ENCODE data around the gene DPP6.

Gene DPP6

DNA sequence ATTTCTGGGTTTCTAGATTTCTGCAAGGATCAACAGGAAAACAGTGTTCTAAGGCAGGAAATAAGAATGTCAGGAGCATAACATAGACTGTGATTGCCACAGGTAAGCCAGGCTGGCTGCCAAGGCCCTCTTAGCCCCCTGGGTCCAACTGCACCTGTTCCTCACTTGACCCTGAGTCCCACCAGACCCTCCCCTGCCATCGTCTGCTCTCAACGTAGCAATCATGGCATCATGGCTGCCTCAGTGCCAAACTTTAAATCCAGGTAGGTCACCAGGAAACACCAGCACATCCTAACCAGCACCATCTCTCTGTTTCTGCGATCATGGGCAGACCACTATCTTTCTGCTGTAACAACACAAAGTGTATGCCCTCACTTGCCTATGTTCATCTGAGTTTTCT lies 683.6 kb downstream of the DPP6 start:
- no peak for DNase-seq

- DNase-seq: no peak
Measured at GRCh38 chr7:154736389-154736788, 684.2 kb downstream of the DPP6 start.

DNA sequence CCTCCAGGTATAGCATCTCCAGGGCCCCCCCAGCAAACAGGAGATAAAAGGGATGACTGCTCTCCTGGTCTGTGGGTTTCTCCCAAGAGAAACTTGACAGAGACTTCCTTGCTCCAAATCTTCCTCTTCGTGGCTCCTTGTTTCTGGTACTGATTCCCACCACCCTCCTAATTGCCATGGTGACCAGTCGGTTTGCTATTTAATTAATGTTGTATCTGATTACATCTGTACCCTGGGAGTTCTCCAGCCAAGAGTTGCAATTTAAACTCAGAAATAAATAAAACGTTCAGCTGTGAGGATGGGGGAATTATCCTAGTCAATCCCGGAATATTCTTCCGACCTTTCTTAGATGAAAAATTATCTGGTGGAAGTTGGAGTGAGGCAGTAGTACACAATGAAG lies 686.0 kb downstream of the DPP6 start:
- DNase-seq: no peak

DNA sequence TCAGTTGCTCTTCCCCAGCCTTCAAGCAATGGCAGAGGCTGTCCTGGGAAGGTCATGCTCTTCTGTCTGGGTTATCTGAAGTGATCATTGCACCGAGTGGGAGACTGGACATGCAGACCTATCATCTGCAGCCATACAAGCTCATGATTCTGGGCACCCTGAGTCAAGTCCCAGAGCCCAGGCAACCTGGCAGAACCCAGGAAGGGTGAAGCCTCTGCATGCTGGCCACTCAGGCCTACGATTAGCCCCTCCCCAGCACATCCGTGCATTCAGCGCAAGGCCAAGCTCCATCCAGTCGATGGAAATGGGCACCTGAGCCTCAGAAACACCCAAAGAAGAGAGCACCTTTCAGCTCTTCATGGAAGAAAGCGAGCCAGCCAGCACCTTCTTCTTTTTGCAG lies 688.9 kb downstream of the DPP6 start:
- DNase-seq: no peak

DNA sequence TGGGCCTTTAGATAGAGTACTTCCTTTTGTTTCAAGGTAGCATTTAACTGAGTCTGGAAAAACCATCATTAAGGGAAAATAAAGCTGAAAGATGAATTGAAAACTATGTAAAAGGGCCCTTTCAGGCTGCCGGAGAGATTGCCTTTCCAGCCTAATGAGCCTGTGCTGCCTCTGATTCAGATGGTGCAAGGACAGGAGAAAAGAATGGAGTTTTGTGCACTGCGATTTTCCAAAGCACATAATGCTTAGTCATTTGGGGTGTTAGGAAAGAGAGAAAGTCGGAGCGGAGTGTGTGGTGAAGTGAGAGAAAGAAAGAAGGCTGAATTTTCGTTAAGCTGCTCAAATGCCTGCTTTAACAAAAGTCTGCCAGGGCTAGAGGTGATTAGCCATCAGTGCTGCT lies 691.0 kb downstream of the DPP6 start:
- no peak for DNase-seq

GRCh38 chr7:154744256-154744860 lies 692.2 kb downstream of the DPP6 start:
- DNase-seq: peak; percentile 14 to 58 (median 32)

DNA sequence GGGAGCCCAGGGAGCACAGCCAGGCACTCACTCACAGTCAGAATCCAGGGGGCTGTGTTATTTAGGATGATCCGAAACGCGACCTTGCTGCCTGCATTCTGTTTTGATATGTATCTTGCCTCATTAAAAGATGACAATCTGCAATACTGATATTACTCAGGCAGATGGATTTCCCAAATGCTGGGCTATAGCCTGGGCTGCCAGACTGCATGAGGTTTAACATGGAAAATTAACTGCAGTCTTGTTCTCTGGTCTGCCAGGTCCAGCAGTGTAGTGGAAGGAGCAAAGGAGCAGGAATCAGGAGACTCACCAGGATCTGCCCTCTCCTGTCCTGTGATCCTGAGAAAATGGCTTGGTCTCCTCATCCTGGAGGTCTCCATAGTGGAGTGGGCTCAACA lies 692.7 kb downstream of the DPP6 start:
- DNase-seq: no peak

- DNase-seq: no peak
Measured at GRCh38 chr7:154746571-154747360, 694.6 kb downstream of the DPP6 start.

DNA sequence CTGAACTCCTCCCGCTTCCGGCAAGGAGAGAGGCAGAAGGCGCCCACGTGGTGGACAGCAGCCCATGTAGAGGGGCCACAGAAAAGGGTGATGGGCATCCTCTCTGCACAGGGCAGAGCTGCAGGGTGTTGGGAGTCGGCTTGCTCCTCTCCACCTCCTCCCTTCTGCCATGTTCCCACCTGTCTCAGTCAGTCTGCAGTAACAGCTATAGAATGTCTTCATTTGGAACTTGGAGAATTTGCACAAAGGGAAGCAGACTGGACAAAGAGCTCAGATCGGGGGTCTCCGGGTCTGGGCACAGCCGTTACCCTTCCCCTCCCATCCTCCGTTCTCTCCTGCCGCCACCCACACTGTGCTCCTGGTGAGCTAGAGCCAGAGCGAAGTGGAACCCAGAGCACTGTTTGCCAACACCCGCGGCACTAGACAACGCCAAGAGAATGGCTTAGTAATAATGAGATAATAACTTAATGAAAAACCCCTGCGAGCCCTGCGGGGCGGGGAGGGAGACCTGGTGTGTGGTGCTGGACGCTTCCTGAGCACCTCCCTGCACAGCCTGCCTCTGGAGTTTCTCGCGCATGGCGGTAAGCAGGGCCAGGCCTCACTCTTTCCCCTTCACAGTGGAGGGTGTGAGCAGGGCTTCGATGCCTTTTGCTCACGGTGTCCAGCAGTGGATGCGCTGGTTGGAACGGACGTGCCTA lies 696.0 kb downstream of the DPP6 start:
- DNase-seq: no peak

DNA sequence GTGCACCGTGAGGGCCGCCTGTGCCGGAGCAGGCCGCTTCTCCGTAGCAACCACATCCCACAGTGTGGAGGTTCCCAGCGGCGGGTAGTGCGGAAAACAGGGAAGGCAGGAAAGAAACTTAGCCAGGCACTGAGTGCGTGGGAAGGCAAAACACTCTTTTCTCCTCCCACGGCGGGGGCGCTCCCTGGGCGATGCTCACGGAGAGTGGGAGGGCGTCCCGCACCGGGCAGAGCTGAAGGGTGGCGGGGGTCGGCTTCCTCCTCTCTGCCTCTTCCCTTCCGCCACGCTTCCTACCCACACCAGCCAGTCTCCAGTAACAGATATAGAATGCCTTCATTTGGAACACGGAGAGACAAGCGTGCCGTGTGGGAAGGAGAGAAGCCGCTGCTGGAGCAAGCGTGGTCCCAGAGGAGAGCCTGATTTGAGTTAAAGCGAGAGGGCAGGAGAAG lies 698.2 kb downstream of the DPP6 start:
- DNase-seq: no peak

GRCh38 chr7:154753226-154753625 lies 701.0 kb downstream of the DPP6 start:
- DNase-seq: no peak

GRCh38 chr7:154757756-154758155 lies 705.6 kb downstream of the DPP6 start:
- DNase-seq: no peak

- DNase-seq: no peak
Measured at GRCh38 chr7:154759989-154760388, 707.8 kb downstream of the DPP6 start.

DNA sequence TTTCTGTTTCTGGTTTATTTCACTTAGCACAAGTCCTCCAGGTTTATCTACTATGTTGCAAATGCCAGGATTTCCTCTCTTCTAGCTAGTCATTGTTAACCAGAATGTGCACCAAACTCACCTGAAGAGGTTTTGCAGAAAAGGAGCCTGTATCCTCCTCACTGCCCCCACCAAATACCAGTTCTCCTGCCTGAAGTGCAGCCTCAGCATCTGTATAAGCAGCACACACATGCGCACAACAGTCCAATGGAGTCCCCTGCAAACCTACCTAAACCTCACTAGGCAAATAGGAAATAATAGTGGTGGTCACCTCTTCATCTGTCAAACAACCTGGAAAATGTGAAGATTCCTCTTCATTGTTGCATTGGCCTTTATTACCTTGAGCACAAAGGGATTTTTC lies 712.9 kb downstream of the DPP6 start:
- DNase-seq: no peak

DNA sequence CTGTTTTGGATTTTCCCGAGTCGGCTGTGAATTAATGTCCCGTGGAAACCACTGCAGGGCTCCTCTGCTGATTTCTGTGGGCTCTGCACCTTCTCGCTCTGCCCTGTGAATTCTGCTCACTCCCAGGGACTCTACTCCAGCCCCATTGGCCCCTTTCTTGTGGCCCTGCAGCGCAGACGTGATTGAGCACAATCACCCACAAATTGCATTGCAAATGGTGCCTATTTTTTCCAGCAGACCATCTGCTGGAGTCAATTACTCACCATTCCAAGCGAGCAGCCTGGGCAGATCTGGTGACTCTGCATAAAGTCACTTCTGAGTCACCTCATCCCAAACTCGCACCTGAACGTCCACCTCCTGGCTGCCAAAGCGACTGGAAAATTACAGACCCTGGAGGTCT lies 714.9 kb downstream of the DPP6 start:
- no peak for DNase-seq

DNA sequence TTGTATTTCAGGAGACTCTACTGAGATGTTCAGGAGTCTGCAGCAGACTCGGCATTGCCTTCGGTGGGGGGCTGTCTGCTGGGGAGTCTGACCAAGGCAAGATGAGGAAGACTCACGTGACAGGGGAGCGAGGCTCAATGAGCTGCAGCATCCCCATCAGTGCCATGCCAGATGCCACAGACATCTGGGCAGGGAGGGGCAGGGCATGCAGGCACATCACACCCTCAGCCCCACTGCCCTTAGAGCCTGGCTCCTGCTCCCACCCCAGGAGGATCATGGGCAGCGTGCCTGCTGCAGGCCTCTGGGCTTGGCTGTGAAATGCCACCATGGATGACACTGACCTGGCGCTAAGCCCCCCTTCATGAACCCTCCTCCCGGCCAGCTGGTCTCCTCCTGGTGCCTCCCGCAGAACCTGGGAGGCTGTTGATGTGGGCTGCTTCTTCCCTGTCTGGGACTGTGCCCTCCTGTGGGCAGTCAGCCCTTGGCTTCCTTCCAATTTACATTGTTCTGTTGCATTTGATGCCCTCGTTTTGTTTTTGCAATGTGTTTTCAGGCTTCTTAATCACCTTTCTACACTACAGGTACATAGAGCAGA lies 715.7 kb downstream of the DPP6 start:
- no peak for DNase-seq

DNA sequence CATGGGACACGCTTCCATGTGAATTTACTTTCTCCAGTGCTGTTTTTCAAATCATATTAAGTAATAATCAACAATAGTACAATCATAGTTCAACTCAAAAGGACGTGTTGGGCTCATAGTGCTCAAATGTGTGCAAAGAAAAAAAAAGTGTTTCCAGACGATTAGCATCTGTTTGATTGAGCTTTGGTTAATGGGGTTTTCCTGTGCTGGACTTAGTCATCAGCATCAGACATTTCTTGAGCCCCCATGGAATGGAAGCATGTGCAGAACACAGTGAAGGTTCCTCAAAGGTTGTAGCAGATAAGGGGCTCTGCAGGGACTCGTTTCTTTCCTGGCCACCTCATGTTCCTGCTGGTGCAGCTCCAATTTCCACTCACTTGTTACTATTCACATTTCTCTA lies 716.8 kb downstream of the DPP6 start:
- no peak for DNase-seq

GRCh38 chr7:154769527-154769926 lies 717.3 kb downstream of the DPP6 start:
- DNase-seq: no peak

DNA sequence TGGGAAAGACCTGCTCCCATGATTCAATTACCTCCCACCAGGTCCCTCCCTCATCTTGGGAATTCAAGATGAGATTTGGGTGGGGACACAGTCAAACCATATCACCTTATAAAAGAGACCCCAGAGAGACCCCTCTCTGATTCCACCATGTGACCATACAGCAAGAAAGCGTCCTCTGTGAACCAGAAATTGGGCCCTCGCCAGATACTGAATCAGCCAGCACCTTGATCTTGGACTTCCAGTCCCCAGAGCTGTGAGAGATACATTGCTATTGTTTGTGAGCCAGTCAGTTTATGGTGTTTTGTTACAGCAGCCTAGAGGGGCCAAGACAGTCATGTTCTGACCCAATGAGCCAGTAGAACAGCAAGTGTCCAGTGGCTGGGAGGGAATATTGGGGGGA lies 718.2 kb downstream of the DPP6 start:
- DNase-seq: no peak

- DNase-seq: no peak
Measured at GRCh38 chr7:154770962-154771361, 718.8 kb downstream of the DPP6 start.

DNA sequence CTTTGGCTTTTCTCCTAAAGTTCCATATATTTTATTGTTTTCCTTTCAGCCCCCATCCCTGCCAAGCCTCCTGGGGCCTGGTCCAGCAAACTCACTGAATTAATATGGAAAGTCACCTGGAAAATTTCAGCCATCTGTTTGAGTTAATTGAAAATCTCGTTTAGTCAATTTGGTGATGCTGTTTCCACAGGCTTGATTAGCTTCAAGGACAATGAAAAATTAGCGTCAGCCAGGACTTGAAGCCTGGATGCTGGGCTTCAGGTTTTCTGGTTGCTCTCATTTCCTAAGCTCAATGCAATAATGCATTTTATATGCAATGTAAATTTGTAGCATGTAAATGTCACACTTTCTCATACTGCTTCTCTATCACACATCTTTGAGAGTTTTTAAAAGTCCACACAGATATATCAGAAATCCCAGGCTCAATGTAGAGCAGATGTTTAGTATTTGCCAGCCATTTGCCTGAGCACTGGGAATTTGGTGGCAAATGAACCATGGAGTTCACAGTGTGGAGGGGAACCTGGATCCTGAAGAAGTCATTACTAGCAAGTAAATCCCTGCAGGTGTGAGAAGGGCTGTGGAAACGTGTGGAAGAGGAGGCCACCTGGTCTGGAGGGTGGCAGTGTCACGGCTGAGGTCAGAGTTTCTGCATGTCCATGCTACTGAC lies 722.2 kb downstream of the DPP6 start:
- DNase-seq: no peak

DNA sequence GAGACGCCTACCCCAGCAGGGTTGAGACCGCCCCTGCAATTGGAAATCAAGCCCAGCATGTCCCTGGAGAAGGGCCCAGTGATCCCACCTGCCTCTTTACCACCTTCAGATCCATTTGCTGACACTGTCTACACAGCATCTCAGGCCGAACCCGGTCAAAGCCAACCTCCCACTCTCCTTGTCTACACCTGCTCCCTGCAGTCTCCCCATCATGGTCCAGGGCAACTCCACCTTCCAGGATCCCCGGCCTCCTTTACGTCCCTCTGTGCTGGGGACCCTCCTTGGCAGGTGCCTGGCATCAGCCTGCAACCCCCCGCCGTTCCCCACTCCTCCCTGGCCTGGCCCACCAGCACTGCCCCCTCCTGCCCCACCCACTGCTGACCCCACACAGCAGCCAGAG lies 723.5 kb downstream of the DPP6 start:
- no peak for DNase-seq

GRCh38 chr7:154776350-154776749 lies 724.2 kb downstream of the DPP6 start:
- peak in 1 of 4 experiments; percentile 3 for DNase-seq

Measured in suppressor macrophage (primary cell).